ENCODE data around the gene RPS6KA5. TPM values are rescaled to one million over a fixed set of nuclear protein-coding genes. Genes with fewer than 3 reads are reported as not detected.
"Not testable (repeated sequence)": the region's sequence is repeated elsewhere in the genome, so short reads cannot be mapped to it uniquely, and the experiment has no call there.

RPS6KA5 gene
- total RNA-seq, 1 donor from 2014 or later = 0.65 TPM

- no peaks in the 10 kb centered on the region for H3K36me3 Mint-ChIP-seq (ENCODE audit: low read depth)
- no peaks in the 10 kb centered on the region for H3K4me1 Mint-ChIP-seq (ENCODE audit: low read depth)
- no peak for DNase-seq (ENCODE audit: low spot score)
- no peak overlapping the region for H3K27ac Mint-ChIP-seq (ENCODE audit: unreplicated experiment)
- H3K4me3 Mint-ChIP-seq (ENCODE audit: unreplicated experiment) = no peak overlapping the region
- H3K9me3 Mint-ChIP-seq (ENCODE audit: low read depth) = no peaks in the 10 kb centered on the region
- H3K27me3 Mint-ChIP-seq (ENCODE audit: low read depth) = peaks cover 4% of the 10 kb centered on the region
- no peak for TF ChIP-seq CTCF (IDR thresholded peaks at IDR 0.05)
Observed at GRCh38 chr14:91029456-91030217, 30.8 kb downstream of the RPS6KA5 start.

GRCh38 chr14:91027561-91027960 lies 32.9 kb downstream of the RPS6KA5 start:
- DNase-seq (ENCODE audit: low spot score) = no peak
- Mint-ChIP-seq H3K27me3 (ENCODE audit: low read depth) (peaks cover 4% of the 10 kb centered on the region), H3K36me3 (ENCODE audit: low read depth) (no peaks in the 10 kb centered on the region), H3K4me3 (ENCODE audit: unreplicated experiment) (no peak overlapping the region), H3K4me1 (ENCODE audit: low read depth) (no peaks in the 10 kb centered on the region), H3K9me3 (ENCODE audit: low read depth) (no peaks in the 10 kb centered on the region), H3K27ac (ENCODE audit: unreplicated experiment) (no peak overlapping the region)
- TF ChIP-seq CTCF (IDR thresholded peaks at IDR 0.05) = no peak

GRCh38 chr14:91022622-91023028 lies 37.8 kb downstream of the RPS6KA5 start:
- H3K27me3 Mint-ChIP-seq (ENCODE audit: low read depth); H3K36me3 Mint-ChIP-seq (ENCODE audit: low read depth); DNase-seq (ENCODE audit: low spot score); H3K9me3 Mint-ChIP-seq (ENCODE audit: low read depth); H3K27ac Mint-ChIP-seq (ENCODE audit: unreplicated experiment); H3K4me1 Mint-ChIP-seq (ENCODE audit: low read depth); H3K4me3 Mint-ChIP-seq (ENCODE audit: unreplicated experiment): not testable (repeated sequence)

GRCh38 chr14:91021991-91022621 lies 38.3 kb downstream of the RPS6KA5 start:
- Mint-ChIP-seq H3K9me3 (ENCODE audit: low read depth) (no peaks in the 10 kb centered on the region), H3K27me3 (ENCODE audit: low read depth) (no peaks in the 10 kb centered on the region), H3K27ac (ENCODE audit: unreplicated experiment) (no peak overlapping the region), H3K4me3 (ENCODE audit: unreplicated experiment) (no peak overlapping the region), H3K36me3 (ENCODE audit: low read depth) (no peaks in the 10 kb centered on the region), H3K4me1 (ENCODE audit: low read depth) (no peaks in the 10 kb centered on the region)
- no peak for TF ChIP-seq CTCF (IDR thresholded peaks at IDR 0.05)
- no peak for DNase-seq (ENCODE audit: low spot score)

- TF ChIP-seq CTCF (IDR thresholded peaks at IDR 0.05) = no peak
- no peak for DNase-seq (ENCODE audit: low spot score)
- no peak overlapping the region for H3K4me3 Mint-ChIP-seq (ENCODE audit: unreplicated experiment)
- H3K27me3 Mint-ChIP-seq (ENCODE audit: low read depth) = no peaks in the 10 kb centered on the region
- H3K4me1 Mint-ChIP-seq (ENCODE audit: low read depth) = no peaks in the 10 kb centered on the region
- H3K36me3 Mint-ChIP-seq (ENCODE audit: low read depth) = no peaks in the 10 kb centered on the region
- H3K27ac Mint-ChIP-seq (ENCODE audit: unreplicated experiment) = no peak overlapping the region
- no peaks in the 10 kb centered on the region for H3K9me3 Mint-ChIP-seq (ENCODE audit: low read depth)
Observed at GRCh38 chr14:91021115-91021514, 39.3 kb downstream of the RPS6KA5 start.

Measured in chondrocyte (in vitro differentiated cells).